GM21528 (cell line): ENCODE measurements around the gene SHISA6.
"Not testable (repeated sequence)": the region's sequence is repeated elsewhere in the genome, so short reads cannot be mapped to it uniquely, and the experiment has no call there.

Experiments
- ATAC-seq: cut with Tn5 transposase; IDR thresholded peaks from one replicate; pipeline ENCODE4 v1.9.1; 2021; ENCODE audit warnings: mild to moderate bottlenecking, moderate library complexity; ENCODE audit not compliant: unreplicated experiment, low FRiP score

SHISA6 gene

DNA sequence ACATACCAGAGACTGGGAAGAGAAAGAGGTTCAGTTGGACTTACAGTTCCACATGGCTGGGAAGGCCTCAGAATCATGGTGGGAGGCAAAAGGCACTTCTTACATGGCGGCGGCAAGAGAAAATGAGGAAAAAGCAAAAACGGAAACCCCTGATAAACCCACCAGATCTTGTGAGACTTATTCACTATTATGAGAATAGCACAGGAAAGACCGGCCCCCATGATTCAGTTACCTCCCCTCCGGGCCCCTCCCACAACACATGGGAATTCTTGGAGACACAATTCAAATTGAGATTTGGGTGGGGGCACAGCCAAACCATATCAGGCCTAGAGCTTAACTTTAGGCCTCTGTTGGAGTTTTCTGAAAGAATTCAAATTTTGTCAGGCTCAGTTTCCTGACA is 60.9 kb downstream of the SHISA6 start:
- ATAC-seq, result not testable (repeated sequence)

DNA sequence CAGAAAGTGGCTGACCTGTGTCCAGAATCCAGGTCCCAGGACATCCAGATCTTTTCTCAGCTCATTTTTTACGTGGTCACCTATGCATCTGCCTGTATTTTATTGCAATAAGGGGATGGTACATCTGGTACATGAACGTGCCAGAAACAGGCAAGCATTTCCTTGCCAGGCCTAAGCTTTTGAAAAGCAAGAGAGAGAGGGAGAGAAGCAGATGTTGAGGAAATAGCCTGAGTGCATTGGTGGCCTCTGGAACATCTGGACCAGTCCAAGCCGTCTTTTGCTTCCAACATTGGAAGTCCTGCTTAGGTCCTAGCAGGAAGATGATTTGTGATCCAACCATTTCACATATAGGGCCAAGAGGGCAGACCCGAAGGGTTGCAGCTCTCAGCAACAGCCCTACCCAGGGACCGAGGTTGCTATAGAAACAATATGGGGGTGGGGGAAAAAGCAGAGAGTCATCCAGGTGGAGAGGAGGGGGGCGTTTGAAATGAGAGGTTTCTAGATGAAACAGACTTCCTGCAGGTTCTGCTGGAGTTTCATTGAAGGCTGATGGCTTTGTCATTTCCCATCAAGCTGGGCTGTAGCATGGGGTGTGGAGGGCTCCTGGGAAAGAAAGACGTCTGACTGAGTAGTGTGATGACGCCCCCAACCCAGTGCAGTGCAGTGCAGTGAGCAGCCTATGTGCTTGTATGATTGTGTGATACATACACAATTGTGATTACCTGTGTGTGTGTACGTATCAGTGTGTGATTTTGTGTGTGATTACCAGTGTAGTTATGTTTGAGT is 61.6 kb downstream of the SHISA6 start:
- no peak for ATAC-seq

DNA sequence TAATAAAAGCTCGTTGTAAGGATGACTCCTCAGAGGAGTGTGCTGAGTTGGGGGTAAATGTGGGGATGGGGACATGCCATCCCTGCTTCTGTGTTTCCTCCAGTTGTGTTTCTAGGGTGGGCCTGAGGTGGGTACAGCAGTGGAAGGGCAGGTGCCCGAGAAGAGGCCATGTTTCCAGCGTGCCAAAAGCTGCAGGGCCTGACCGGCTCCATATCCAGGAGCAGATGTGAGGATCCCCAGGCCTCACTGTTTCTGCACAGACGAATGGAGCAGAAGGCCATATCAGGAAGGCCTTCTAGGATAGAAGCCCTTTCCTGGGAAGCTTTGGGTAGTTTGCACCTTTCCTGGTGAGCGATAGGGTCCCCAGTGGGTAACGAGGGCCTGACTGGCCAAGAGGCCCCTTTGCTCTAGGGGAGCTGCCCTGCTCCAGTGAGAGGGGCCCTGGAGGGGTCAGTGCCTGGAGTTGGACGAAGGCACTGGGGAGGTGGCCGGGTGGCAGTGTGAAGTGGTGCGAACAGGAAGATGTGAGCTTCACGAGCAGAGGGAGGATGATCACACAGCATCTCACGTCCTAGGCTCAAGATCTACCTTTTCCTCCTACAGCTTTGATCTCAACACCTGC is 62.9 kb downstream of the SHISA6 start:
- no peak for ATAC-seq

DNA sequence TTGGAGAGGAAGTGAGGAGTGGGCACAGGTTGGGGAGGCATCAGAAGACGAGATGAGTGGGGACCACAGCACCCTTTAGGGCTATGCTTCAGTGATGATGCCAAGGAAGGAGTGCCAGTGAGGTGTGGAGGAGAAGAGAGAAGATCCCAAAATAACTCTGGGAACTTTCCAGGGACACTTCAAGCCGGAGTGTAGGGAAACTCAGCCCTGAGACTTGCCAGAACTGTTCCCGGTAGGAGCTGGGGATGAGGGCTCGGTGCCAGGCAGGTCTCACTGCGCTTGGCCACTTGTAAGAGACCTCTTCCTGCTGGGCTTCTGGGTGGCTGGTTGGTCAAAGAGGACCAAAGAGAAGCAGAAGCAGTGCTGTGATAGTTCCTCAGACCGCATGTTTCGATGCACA is 63.6 kb downstream of the SHISA6 start:
- ATAC-seq, result no peak

DNA sequence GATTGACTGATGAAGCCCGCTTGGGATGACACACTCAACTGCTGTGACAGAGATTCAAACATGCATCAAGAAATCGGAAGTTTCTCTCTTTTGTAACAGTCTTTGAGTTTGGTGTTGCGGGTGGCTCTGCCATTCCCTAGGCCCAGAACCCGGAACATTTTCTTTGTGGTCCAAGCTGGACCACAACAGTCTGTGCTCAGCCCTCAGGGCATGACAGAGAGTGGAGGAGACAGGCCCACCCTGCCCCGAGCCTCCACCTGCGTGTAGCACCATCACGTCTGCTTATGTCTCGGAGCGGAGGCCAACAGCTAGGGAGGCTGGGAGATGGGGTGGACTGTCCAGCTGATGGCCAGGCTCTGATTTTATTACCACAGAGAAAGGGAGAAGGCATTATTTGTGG is 64.5 kb downstream of the SHISA6 start:
- ATAC-seq, result no peak

DNA sequence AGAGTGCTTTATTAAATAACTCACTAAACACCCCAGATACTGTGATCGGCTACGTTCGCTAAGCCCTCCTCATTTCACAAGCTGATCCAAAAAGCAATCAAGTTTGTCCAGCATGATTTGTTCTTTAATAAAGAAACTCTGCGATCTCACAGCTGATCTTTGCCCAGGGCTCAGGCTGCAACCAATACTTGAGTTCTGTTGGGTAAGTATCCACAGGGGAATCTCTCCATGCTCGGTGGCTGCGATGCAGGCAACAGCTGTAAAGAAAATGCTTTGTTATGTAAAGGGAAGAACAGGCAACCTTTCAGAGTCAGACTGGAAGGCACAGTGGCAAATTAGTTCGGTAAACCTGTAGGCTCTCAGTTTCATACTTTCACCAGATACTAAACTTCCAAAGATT is 67.5 kb downstream of the SHISA6 start:
- ATAC-seq, result no peak

DNA sequence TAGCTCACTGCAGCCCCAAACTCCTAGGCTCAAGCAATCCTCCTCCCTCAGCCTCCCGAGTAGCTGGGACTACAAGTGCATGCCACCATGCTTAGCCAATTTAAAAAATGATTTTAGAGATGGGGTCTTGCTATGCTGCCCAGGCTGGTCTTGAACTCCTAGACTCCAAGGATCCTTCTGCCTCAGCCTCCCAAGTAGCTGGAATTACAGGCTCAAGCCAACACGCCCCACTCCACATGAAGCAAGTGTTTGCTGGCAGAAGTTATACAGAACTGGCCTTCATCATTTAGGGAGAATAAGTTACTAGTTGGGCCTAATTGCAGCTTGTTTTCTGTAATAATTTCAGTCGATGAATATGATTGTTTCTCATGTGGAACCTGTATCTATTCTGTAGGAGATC is 68.0 kb downstream of the SHISA6 start:
- no peak for ATAC-seq

DNA sequence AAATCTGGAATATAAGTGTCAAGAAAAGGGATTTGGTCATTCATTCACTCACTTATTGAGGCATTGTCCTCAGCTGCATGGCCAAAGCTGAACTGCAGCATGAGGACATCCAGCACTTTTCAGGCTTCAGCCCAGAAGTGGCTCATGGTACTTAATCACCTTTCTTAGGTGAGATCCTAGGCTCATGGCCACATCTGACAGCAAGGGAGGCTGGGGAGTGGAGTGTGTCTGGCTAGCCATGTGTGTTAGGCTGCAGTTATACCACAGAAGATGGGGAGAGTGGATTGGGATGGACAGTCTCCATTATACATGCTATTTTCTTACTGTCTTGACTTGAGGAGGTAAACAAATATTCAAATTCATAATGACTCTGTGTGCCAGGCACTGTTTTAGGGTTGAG is 68.8 kb downstream of the SHISA6 start:
- ATAC-seq, result no peak

DNA sequence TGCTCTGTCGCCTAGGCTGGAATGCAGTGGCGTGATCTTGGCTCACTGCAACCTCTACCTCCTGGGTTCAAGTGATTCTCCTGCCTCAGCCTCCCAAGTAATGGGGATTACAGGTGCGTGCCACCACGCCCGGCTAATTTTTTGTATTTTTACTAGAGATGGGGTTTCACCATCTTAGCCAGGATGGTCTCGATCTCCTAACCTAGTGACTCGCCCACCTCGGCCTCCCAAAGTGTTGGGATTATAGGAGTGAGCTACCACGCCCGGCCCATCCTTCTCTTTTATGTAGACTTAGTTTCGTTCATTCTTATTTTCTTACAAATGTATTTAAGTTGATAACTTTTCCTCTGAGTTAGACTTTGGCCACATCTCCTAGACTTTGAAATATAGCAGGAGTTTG is 75.4 kb downstream of the SHISA6 start:
- not testable (repeated sequence) for ATAC-seq

DNA sequence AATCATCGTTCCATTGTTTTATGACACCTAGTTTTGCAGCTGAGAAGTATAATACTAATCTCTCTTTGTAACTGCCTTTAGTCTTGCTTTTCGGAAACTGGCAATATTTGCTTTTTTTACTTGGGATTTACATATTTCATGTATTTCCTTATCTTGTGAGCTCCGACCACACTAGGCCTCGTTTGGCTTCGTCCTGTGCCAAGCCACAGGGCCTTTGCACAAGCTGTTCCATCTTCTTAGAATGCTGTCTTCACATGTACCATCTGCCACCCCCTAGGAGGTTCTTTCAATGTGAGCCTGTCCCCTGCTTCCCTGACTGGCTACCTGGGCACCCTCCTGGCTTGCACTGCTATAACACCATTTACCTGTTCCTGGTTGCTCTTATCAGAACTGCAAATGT is 77.2 kb downstream of the SHISA6 start:
- ATAC-seq, result no peak

DNA sequence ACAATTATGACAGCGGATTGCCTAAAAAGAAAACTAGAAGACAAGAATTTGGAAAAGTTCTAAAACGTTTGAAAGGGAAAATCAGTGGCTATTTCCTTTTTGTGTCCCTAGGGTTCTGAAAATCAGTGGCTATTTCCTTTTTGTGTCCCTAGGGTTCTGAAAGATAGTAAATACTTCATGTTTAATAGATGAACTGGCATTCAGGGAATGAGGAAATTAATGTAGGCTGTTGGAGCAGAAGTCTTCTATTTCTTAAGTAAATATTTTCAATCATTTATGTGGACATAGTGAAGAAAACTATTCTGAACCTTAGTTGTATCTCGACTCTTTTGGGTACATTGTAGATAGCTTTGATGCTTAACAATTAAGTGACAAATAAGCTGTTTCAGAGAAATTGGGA is 78.9 kb downstream of the SHISA6 start:
- no peak for ATAC-seq

DNA sequence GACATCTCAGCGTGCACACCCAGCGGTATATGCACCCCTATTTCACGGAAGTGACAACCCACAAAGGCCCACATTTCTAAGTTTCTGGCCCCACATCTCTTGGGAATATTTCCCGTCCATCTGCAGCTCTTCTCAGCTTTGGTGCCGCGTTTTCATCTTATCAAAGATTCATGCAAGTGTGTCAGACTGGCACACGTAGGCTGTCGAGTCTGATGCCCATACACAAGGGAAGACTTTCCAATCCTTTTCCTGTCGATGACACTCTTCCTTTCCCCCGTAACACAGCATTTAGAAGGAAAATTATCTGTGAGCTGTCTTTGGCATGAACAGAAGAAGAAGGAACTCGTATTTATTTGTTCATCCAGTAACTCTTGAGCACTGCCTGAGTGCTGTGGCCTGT is 83.0 kb downstream of the SHISA6 start:
- ATAC-seq, result no peak

DNA sequence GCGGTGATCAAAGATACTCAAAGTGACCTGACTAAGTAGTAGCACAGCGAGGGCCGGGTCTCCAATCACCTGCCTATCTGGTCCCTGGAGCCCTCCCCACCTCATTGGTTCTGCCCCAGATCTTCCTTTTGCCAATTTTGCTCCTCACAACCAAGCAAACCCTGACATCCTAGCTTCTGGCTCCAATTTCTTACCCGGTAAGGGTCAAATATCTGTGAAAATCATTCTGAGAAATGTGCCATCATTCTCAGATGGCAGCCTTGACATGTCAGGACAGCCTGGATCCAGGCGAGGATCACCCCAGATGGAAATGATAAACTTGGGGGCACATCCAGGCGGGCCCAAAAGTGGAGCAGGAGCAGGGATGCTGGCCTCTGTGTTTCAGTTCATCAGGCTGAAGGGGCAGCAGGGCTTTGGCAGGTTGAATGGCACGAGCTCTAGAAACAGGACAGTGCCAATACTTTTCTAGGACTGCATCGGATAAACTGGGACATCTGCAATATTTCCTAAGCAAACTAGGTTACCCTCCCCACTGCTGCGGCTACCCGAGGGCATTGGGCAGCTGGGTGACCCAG is 83.9 kb downstream of the SHISA6 start:
- ATAC-seq, result no peak

DNA sequence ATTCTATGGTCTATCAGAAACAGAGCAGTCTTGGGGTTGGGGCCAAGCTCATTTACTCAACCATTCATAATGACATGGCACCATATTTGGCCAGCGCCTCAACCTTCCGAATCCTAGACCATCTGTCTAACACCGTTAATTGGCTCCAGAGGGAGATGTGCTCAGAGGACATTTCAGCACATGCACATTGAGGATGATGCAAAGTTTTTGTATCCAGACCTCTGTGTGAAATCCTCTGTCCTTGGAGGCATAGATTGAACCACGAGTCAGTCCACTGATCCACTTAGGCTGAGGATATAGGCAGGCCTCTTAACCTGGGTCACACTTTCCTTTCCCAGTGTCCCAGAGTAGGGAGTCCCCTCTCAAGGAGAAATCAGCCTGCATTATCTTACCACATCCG is 85.5 kb downstream of the SHISA6 start:
- ATAC-seq, result no peak

DNA sequence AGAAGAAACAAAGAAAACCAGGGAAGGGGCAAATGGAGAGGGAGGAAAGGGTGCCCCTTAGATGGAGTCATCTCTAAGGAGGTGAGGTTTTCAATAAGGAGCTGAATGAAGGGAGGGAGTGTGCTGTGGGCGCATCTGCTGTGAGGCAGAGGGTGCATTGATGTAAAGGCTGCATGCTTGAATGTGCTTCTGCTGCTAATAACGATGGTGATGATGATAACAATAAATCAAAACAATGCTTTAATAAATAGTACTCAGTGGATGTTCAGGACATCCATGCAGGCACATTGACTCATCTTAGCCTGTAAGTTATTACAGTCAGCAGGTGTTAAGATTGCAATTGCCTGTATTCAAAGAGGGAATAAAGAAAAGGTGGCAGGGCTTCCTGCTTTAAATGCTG is 87.8 kb downstream of the SHISA6 start:
- no peak for ATAC-seq

DNA sequence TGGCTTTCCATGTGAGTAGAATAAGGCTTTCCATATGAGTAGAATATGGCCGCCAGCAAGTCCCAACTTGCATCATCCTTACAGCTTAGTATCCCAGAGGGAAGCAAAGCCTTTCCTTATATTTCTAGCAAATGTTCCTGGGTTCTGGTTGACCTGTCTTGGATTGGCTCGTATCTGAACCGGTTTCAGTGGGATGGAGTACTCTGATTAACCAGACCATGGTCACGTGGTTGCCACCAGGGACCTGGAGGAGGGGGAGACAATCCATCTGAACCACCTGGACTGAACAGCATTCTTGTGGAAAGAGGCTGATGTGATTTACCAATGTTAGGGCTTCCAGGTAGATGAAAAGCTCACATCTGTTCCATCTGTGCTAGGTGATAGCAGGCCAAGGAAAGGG is 89.0 kb downstream of the SHISA6 start:
- no peak for ATAC-seq

DNA sequence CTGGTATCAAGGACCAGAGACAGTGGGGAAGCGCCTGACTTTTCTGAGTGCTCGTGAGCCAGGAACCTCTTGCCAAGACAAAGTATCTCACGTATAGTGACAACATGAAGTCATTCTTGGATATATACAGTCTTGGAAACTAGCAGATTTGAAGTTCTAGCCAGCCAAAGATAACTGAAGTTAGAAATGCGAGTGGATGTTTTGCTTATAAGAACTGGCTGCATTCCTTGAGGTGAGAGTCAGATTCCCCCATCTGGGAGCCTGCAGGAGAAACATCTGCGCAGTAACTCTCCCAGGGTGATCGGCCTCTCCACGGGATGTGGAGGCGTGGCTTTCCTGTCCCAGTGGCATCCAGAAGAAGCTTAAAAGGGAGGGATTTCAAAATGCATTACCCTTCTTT is 89.8 kb downstream of the SHISA6 start:
- ATAC-seq, result no peak

DNA sequence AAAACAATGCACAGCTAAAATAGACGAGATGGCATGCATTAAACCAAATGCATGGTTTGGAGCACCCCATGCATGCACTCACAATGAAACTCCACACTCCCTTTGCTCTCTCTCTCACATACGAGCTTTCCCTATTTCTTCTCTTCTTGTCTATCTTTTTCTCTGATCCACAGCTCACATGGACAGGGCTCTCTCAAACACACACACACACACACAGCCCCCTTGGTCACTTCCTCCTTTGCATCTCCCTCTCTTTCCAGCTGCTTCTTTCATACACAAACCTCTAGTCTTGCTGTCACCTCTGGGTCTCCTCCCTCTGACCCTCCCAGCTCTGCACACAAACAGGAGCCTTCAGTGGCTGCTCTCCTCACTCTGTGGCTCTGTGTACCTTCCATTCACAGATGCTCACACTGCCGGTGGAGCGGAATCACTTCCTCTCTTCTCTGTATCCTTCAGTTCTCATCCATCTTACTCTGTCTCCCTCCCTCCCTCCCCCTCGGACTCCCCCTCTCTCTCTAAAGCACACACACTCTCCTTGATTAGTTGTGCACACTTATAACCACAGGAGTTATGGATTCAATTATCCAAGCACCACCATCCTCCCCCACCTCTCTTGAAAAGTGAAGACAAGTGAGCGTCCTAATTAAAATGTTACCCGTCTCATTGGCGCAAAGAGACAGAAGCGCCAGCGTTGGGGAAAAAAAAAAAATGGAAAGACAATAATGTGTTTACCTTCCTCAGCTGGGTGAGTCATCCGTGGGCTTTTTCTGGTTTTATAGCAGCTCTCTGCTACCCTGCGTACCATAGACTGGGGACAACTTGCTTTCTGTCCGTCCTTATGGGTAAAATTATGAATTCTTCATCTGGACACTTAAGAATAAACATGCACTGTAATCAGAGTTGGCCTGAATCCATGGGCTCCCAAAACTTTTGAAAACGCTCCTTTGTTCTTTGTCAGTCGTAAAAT is 90.8 kb downstream of the SHISA6 start:
- ATAC-seq, result no peak

DNA sequence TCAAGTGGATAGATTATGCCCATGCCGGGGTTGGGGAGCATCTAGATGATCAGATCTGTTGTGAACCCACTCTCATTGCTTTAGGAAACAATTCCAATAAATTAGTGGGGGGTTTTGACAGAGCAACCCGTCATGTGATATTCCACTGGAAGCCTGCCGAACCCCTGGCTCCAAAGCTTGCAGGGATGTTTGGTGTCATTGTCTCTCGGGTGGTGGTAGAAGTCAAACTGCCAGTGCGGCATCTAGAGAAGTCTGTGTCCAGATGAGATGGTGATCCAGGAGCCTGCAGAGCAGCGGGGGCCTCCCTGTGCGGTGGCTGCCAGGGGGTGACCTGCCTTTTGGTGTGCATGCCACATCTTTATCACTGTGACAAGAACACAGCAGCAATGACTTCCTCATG is 91.7 kb downstream of the SHISA6 start:
- ATAC-seq, result no peak

DNA sequence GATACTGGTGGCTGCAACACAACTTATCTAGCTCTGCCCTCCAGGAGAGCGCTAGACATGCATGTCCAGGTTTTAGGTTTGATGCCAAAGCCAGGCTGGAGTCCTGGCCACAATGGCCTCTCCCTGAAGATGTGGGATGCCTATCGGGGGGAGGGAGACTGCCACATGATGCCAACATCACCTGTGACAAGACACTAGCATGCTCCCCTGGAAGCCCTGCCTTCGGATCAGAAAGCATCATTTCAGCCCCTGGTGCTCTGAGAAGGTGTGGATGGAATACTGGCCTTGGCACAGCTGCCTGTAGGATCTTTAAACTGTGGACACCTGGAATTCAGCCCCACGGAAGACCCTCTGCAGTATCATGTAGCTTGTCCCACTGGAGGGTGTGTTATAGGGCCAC is 93.5 kb downstream of the SHISA6 start:
- ATAC-seq, result no peak

DNA sequence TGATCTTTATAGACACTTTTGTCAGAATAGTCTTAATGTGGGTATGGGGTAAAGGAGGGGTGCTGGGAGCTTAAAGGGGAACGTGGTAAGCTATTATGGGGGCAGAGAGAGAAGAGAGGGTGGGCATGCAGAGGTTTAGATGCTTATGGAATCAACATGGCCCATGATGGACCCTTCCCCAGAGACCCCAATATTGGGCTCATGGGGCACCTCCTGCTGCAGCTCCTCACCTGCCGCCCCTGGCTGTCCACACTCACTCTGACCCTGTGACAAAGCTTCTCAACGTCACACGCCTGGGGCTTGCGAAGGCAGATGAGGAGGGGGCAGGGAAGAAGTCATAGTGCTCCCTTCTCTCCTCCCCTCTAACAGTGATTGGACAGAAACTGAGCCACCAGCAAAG is 95.3 kb downstream of the SHISA6 start:
- no peak for ATAC-seq
